ENCODE results near the gene B4GALT1.
A peak's percentile ranks its signal among the peaks of the same experiment; 100 is the strongest.

The B4GALT1 gene
- 40.9 to 158 reads per million in 2 donors for total RNA-seq

GRCh38 chr9:33167084-33167971 is at the start of gene B4GALT1:
TSS of gene B4GALT1 (minus strand) at chr9:33167336. CDS start at chr9:33167169, 167 bp downstream.
- DNase-seq = peak; percentile 99

GRCh38 chr9:33211695-33212393 is 44.7 kb upstream of the B4GALT1 start:
- no peak for DNase-seq

- no peak for DNase-seq
Observed at GRCh38 chr9:33210006-33210715, 43.0 kb upstream of the B4GALT1 start.

- no peak for DNase-seq
Observed at GRCh38 chr9:33209394-33209793, 42.3 kb upstream of the B4GALT1 start.

GRCh38 chr9:33202552-33203201 is 35.5 kb upstream of the B4GALT1 start:
- peak; percentile 1 for DNase-seq

- DNase-seq = no peak
Observed at GRCh38 chr9:33202018-33202417, 34.9 kb upstream of the B4GALT1 start.

- no peak for DNase-seq
Observed at GRCh38 chr9:33198165-33198564, 31.0 kb upstream of the B4GALT1 start.

GRCh38 chr9:33197279-33198152 is 30.4 kb upstream of the B4GALT1 start:
- no peak for DNase-seq

GRCh38 chr9:33196736-33197135 is 29.6 kb upstream of the B4GALT1 start:
- DNase-seq = no peak

- DNase-seq = no peak
Observed at GRCh38 chr9:33193818-33194217, 26.7 kb upstream of the B4GALT1 start.

GRCh38 chr9:33192493-33193255 is 25.5 kb upstream of the B4GALT1 start:
- DNase-seq = no peak

- no peak for DNase-seq
Observed at GRCh38 chr9:33190021-33190705, 23.0 kb upstream of the B4GALT1 start.

GRCh38 chr9:33189331-33189791 is 22.2 kb upstream of the B4GALT1 start:
- DNase-seq = no peak

GRCh38 chr9:33188711-33189110 is 21.6 kb upstream of the B4GALT1 start:
- DNase-seq = no peak

- no peak for DNase-seq
Observed at GRCh38 chr9:33187519-33188218, 20.5 kb upstream of the B4GALT1 start.

GRCh38 chr9:33186457-33187168 is 19.5 kb upstream of the B4GALT1 start:
- DNase-seq = no peak

- no peak for DNase-seq
Observed at GRCh38 chr9:33185858-33186257, 18.7 kb upstream of the B4GALT1 start.

- DNase-seq = no peak
Observed at GRCh38 chr9:33185406-33185805, 18.3 kb upstream of the B4GALT1 start.

- no peak for DNase-seq
Observed at GRCh38 chr9:33184963-33185362, 17.8 kb upstream of the B4GALT1 start.

Measured in T-helper 9 cell (primary cell).